CD4-positive, alpha-beta T cell treated with Interleukin-10 for 1 hour (primary cell): Measurements from ENCODE around the gene XPNPEP1.

Experiments used
- DNase-seq: peaks from one replicate; pipeline ENCODE4 v3.0.0-alpha.2; 2020

XPNPEP1 gene

GRCh38 chr10:109947111-109947920 is 24.0 kb upstream of the XPNPEP1 start:
- no peak for DNase-seq

- no peak for DNase-seq
These were observed 23.4 kb upstream of the XPNPEP1 start for GRCh38 chr10:109946680-109947079.

- peak; percentile 21 for DNase-seq
These were observed 22.3 kb upstream of the XPNPEP1 start for GRCh38 chr10:109945473-109946177.

GRCh38 chr10:109944613-109945012 is 21.3 kb upstream of the XPNPEP1 start:
- DNase-seq = no peak

- no peak for DNase-seq
These were observed 18.0 kb upstream of the XPNPEP1 start for GRCh38 chr10:109941236-109941862.

GRCh38 chr10:109940553-109940952 is 17.2 kb upstream of the XPNPEP1 start:
- no peak for DNase-seq

GRCh38 chr10:109940117-109940516 is 16.8 kb upstream of the XPNPEP1 start:
- DNase-seq = no peak

GRCh38 chr10:109939315-109939961 is 16.1 kb upstream of the XPNPEP1 start:
- no peak for DNase-seq

- peak; percentile 18 for DNase-seq
These were observed 14.3 kb upstream of the XPNPEP1 start for GRCh38 chr10:109937460-109938065.

- peak; percentile 38 for DNase-seq
These were observed 11.9 kb upstream of the XPNPEP1 start for GRCh38 chr10:109934958-109935793.

GRCh38 chr10:109933984-109934565 is 10.8 kb upstream of the XPNPEP1 start:
- DNase-seq = peak; percentile 53

GRCh38 chr10:109932968-109933367 is 9.7 kb upstream of the XPNPEP1 start:
- DNase-seq = no peak

- no peak for DNase-seq
These were observed 9.1 kb upstream of the XPNPEP1 start for GRCh38 chr10:109932391-109932790.

GRCh38 chr10:109931163-109931562 is 7.9 kb upstream of the XPNPEP1 start:
- no peak for DNase-seq

GRCh38 chr10:109929501-109930219 is 6.3 kb upstream of the XPNPEP1 start:
- no peak for DNase-seq

- DNase-seq = no peak
These were observed 5.2 kb upstream of the XPNPEP1 start for GRCh38 chr10:109928475-109928891.

GRCh38 chr10:109926825-109927224 is 3.5 kb upstream of the XPNPEP1 start:
- DNase-seq = no peak

GRCh38 chr10:109926061-109926745 is 2.9 kb upstream of the XPNPEP1 start:
- DNase-seq = no peak

GRCh38 chr10:109924967-109925620 is 1.8 kb upstream of the XPNPEP1 start:
- no peak for DNase-seq

GRCh38 chr10:109924087-109924486 is 776 bp upstream of the XPNPEP1 start:
- no peak for DNase-seq
